Gastroesophageal sphincter (tissue), 3 donors: ENCODE measurements around the gene CLDN8.

Source experiments
- CTCF ChIP-seq, 4 experiments: fragments of 200-600 bp in 2 of 4; fragments of 450-650 bp in 2 of 4; sonication (generic) in 1 of 4; IDR thresholded peaks; one replicate each; pipeline ENCODE4 v1.5.1; 2017 to 2019; ENCODE audit warnings: antibody characterized with exemption in 4 of 4, mild to moderate bottlenecking in 2 of 4, moderate library complexity in 2 of 4
- EP300 ChIP-seq: sonication (generic); formaldehyde crosslinking; IDR thresholded peaks from one replicate; pipeline ENCODE4 v1.6.1; 2017; ENCODE audit warnings: antibody characterized with exemption, mild to moderate bottlenecking
- POLR2AphosphoS5 ChIP-seq: sonication (generic); formaldehyde crosslinking; IDR thresholded peaks from one replicate; pipeline ENCODE4 v1.6.1; 2017; ENCODE audit warnings: antibody characterized with exemption

- TF ChIP-seq CTCF (IDR thresholded peaks at IDR 0.05) (no peak), POLR2AphosphoS5 (peak; percentile 45), EP300 (no peak)
These were observed 11.9 kb upstream of the CLDN8 start for GRCh38 chr21:30227633-30228404.
